IMR-90 (cell line): ENCODE results near the gene IP6K3. TPM values are rescaled to one million over a fixed set of nuclear protein-coding genes. Genes with fewer than 3 reads are reported as not detected.

Experiments
- ATAC-seq: fragments of 200-7000 bp; cut with Tn5 transposase; 2 replicates; pipeline ENCODE4 v1.9.1; 2020; ENCODE audit warnings: low read depth, mild to moderate bottlenecking, moderate library complexity
- BruUV-seq: library from RNA; stranded (reverse); fragments of 400-500 nt; replicated peaks from 2 replicates; lab custom pipeline; 2021; lab: Mats Ljungman, UMichigan
- CTCF ChIA-PET: fragments of 300-600 bp; formaldehyde crosslinking; extraction: SDS; loops from one replicate; lab custom pipeline; 2021; ENCODE audit warnings: antibody characterized with exemption; lab: Yijun Ruan, JAX
- POLR2A ChIA-PET: fragments of 300-600 bp; sonication (Branson Sonifier 250); formaldehyde crosslinking; loops from one replicate; lab custom pipeline; 2022; ENCODE audit warnings: antibody characterized with exemption; ENCODE audit not compliant: unreplicated experiment; lab: Charles Lee
- DNase-seq: peaks from one replicate; pipeline ENCODE4 v3.0.0; 2013
- H2AFZ ChIP-seq: replicated peaks from 2 replicates; pipeline ENCODE3; 2013; ENCODE audit warnings: low read length, mild to moderate bottlenecking; ENCODE audit not compliant: poor library complexity
- H2AK5ac ChIP-seq: 2 replicates; pipeline ENCODE4 v1.6.1; 2013; ENCODE audit warnings: low read depth, low read length, inconsistent platforms
- H2AK9ac ChIP-seq: replicated peaks from 2 replicates; pipeline ENCODE3; 2013; ENCODE audit warnings: mild to moderate bottlenecking, low read depth, low read length, moderate library complexity; ENCODE audit not compliant: poor library complexity
- H2BK120ac ChIP-seq: 2 replicates; pipeline ENCODE4 v1.6.1; 2013; ENCODE audit warnings: low read depth, low read length, inconsistent platforms
- H2BK15ac ChIP-seq: 3 replicates; pipeline ENCODE4 v1.6.1; 2013; ENCODE audit warnings: low read depth, low read length, inconsistent platforms
- H2BK20ac ChIP-seq: 2 replicates; pipeline ENCODE4 v1.6.1; 2013; ENCODE audit warnings: low read depth, mild to moderate bottlenecking, inconsistent platforms, low read length, moderate library complexity
- H2BK5ac ChIP-seq: 2 replicates; pipeline ENCODE4 v1.6.1; 2013; ENCODE audit warnings: mild to moderate bottlenecking, low read depth, low read length, inconsistent platforms; ENCODE audit not compliant: poor library complexity, severe bottlenecking
- H3K14ac ChIP-seq: replicated peaks from 2 replicates; pipeline ENCODE4 v1.6.1; 2013; ENCODE audit warnings: low read depth, low read length, inconsistent platforms
- H3K18ac ChIP-seq: 2 replicates; pipeline ENCODE4 v1.6.1; 2013; ENCODE audit warnings: low read depth, low read length, control low read depth
- H3K23ac ChIP-seq: 2 replicates; pipeline ENCODE4 v1.6.1; 2013; ENCODE audit warnings: low read depth, low read length, inconsistent platforms
- H3K27ac ChIP-seq: 2 replicates; pipeline ENCODE4 v1.5.1; 2013; ENCODE audit warnings: mild to moderate bottlenecking, control low read depth, low read length; ENCODE audit not compliant: insufficient read depth
- H3K27me3 ChIP-seq: 2 replicates; pipeline ENCODE4 v1.6.1; 2013; ENCODE audit warnings: low read length; ENCODE audit not compliant: control insufficient read depth, insufficient read depth
- H3K36me3 ChIP-seq: 2 replicates; pipeline ENCODE4 v1.6.1; 2013; ENCODE audit warnings: low read length, mixed read lengths; ENCODE audit not compliant: control insufficient read depth, insufficient read depth
- H3K4ac ChIP-seq: 2 replicates; pipeline ENCODE4 v1.6.1; 2013; ENCODE audit warnings: low read depth, low read length, inconsistent platforms
- H3K4me1 ChIP-seq: 2 replicates; pipeline ENCODE4 v1.6.1; 2013; ENCODE audit warnings: low read length, mixed read lengths; ENCODE audit not compliant: control insufficient read depth, insufficient read depth
- H3K4me2 ChIP-seq: 2 replicates; pipeline ENCODE4 v1.6.1; 2013; ENCODE audit warnings: low read depth, mild to moderate bottlenecking, control low read depth, low read length, moderate library complexity
- H3K4me3 ChIP-seq: 2 replicates; pipeline ENCODE4 v1.5.1; 2013; ENCODE audit warnings: low read depth, mild to moderate bottlenecking, control low read depth, low read length, moderate library complexity; ENCODE audit not compliant: insufficient read depth
- H3K56ac ChIP-seq: 2 replicates; pipeline ENCODE4 v1.6.1; 2013; ENCODE audit warnings: low read length, inconsistent platforms; ENCODE audit not compliant: insufficient read depth; ENCODE audit errors: extremely low read depth
- H3K79me1 ChIP-seq, 2 experiments: 2 replicates each; pipeline ENCODE4 v1.6.1; 2013; ENCODE audit warnings: low read length in 2 of 2, inconsistent platforms in 1 of 2, low read depth in 1 of 2
- H3K9ac ChIP-seq: 2 replicates; pipeline ENCODE4 v1.6.1; 2013; ENCODE audit warnings: low read depth, low read length, control low read depth
- H3K9me1 ChIP-seq: 2 replicates; pipeline ENCODE4 v1.6.1; 2013; ENCODE audit warnings: low read length, inconsistent platforms; ENCODE audit not compliant: insufficient read depth
- H3K9me3 ChIP-seq: 2 replicates; pipeline ENCODE4 v1.6.1; 2013; ENCODE audit warnings: low read length; ENCODE audit not compliant: control insufficient read depth, insufficient read depth
- H4K20me1 ChIP-seq: 2 replicates; pipeline ENCODE4 v1.6.1; 2013; ENCODE audit warnings: low read length, inconsistent platforms; ENCODE audit not compliant: insufficient read depth
- H4K5ac ChIP-seq: 2 replicates; pipeline ENCODE4 v1.6.1; 2013; ENCODE audit warnings: mild to moderate bottlenecking, low read depth, low read length, control low read depth
- H4K8ac ChIP-seq, 2 experiments: 2 replicates each; pipeline ENCODE4 v1.6.1; 2013; ENCODE audit warnings: low read depth in 2 of 2, low read length in 2 of 2, control low read depth in 1 of 2, inconsistent platforms in 1 of 2
- H4K91ac ChIP-seq: 2 replicates; pipeline ENCODE4 v1.6.1; 2013; ENCODE audit warnings: low read depth, low read length, inconsistent platforms; ENCODE audit not compliant: insufficient read depth
- BHLHE40 ChIP-seq: fragments of 150-350 bp; IDR thresholded peaks from 2 replicates; pipeline ENCODE4 v1.6.1; 2016; ENCODE audit warnings: mild to moderate bottlenecking, low read depth, low read length
- CEBPB ChIP-seq: IDR thresholded peaks from 2 replicates; pipeline ENCODE4 v1.6.1; 2012; ENCODE audit warnings: low read depth, low read length, improper control_type of control experiment
- CHD1 ChIP-seq: IDR thresholded peaks from 2 replicates; pipeline ENCODE4 v1.6.1; 2012; ENCODE audit warnings: low read depth, low read length, improper control_type of control experiment
- CTCF ChIP-seq: conservative IDR thresholded peaks from 2 replicates; pipeline ENCODE4 v1.5.1; 2012; ENCODE audit warnings: mild to moderate bottlenecking, low read depth, low read length, improper control_type of control experiment
- ELK1 ChIP-seq: fragments of 150-350 bp; IDR thresholded peaks from 2 replicates; pipeline ENCODE4 v1.6.1; 2016; ENCODE audit warnings: low read depth, mild to moderate bottlenecking, low read length, moderate library complexity, borderline replicate concordance
- FOS ChIP-seq: fragments of 150-350 bp; IDR thresholded peaks from 2 replicates; pipeline ENCODE4 v1.6.1; 2016; ENCODE audit warnings: low read depth, low read length
- MAZ ChIP-seq: IDR thresholded peaks from 2 replicates; pipeline ENCODE4 v1.6.1; 2012; ENCODE audit warnings: low read depth, mild to moderate bottlenecking, low read length, improper control_type of control experiment, moderate library complexity, borderline replicate concordance
- MXI1 ChIP-seq: IDR thresholded peaks from 2 replicates; pipeline ENCODE4 v1.6.1; 2012; ENCODE audit warnings: low read depth, mild to moderate bottlenecking, low read length, moderate library complexity, borderline replicate concordance
- NFE2L2 ChIP-seq: fragments of 150-350 bp; IDR thresholded peaks from 2 replicates; pipeline ENCODE4 v1.6.1; 2016; ENCODE audit warnings: low read depth, mild to moderate bottlenecking, low read length
- POLR2A ChIP-seq: IDR thresholded peaks from 2 replicates; pipeline ENCODE4 v1.6.1; 2012; ENCODE audit warnings: mild to moderate bottlenecking, low read depth, low read length
- RAD21 ChIP-seq: IDR thresholded peaks from 2 replicates; pipeline ENCODE4 v1.6.1; 2012; ENCODE audit warnings: low read length, improper control_type of control experiment
- RCOR1 ChIP-seq: IDR thresholded peaks from 2 replicates; pipeline ENCODE4 v1.6.1; 2012; ENCODE audit warnings: mild to moderate bottlenecking, low read length, improper control_type of control experiment; ENCODE audit not compliant: insufficient replicate concordance
- RFX5 ChIP-seq: IDR thresholded peaks from 2 replicates; pipeline ENCODE4 v1.8.0; 2012; ENCODE audit warnings: low read depth, mild to moderate bottlenecking, low read length, moderate library complexity
- SMC3 ChIP-seq: fragments of 150-350 bp; IDR thresholded peaks from 2 replicates; pipeline ENCODE4 v1.6.1; 2016; ENCODE audit warnings: low read depth, mild to moderate bottlenecking, antibody characterized with exemption, low read length, moderate library complexity
- USF2 ChIP-seq: fragments of 150-350 bp; IDR thresholded peaks from 2 replicates; pipeline ENCODE4 v1.6.1; 2017; ENCODE audit warnings: mild to moderate bottlenecking, antibody characterized with exemption, low read length, low read depth
- WGBS, 2 experiments: methylation state at CpG; one replicate each; pipeline versions ENCODE4 v1.1.5 to v1.1.7; 2013; ENCODE audit warnings: missing lambda C conversion rate in 2 of 2; ENCODE audit not compliant: insufficient read length in 1 of 2; ENCODE audit errors: extremely low coverage in 2 of 2; 5-methylcytosine and 5-hydroxymethylcytosine counted together
- dilution Hi-C: fragments of 300-500 bp; cut with HindIII; formaldehyde crosslinking; loops from one replicate; pipeline ENCODE4 v1.14.3; 2018; ENCODE audit warnings: low sequenced_read_pairs; ENCODE audit not compliant: unreplicated experiment
- in situ Hi-C: fragments of 300-500 bp; cut with MboI; formaldehyde crosslinking; loops from 3 replicates; pipeline ENCODE4 v1.14.3; 2019; ENCODE audit warnings: low sequenced_read_pairs, inconsistent platforms, mixed read lengths
- intact Hi-C: fragments of 100-400 bp; cut with micrococcal nuclease; formaldehyde crosslinking; loops from 2 replicates; pipeline ENCODE4 v1.10.0; 2022
- polyA plus RNA-seq, 3 experiments: library from polyadenylated mRNA; depleted of rRNA; stranded (reverse); fragments of >200 nt; gene quantifications; 2 replicates each; pipeline ENCODE4 v1.2.3, GENCODE V29; 2012; ENCODE audit warnings: low replicate concordance in 1 of 3
- total RNA-seq: library from RNA; depleted of rRNA; stranded (reverse); fragments of >200 nt; gene quantifications from 2 replicates; pipeline ENCODE4 v1.2.3, GENCODE V29; 2012

IP6K3 gene
- total and polyA plus RNA-seq, 2 of the 4 experiments (the other 2 are of a cell fraction): 0.18 to 0.51 TPM

GRCh38 chr6:33705955-33706725 lies 40.6 kb downstream of the IP6K3 start:
- Histone ChIP-seq H3K9me1 (peaks cover 15% of the 10 kb centered on the region), H4K5ac (no peak overlapping the region), H3K23ac (no peak overlapping the region), H3K14ac (no peak overlapping the region), H2BK5ac (no peak overlapping the region), H3K9me3 (no peaks in the 10 kb centered on the region), H3K36me3 (peaks cover 11% of the 10 kb centered on the region), H3K4me3 (no peak overlapping the region), H2BK15ac (no peak overlapping the region), H2AFZ (no peak overlapping the region), H2AK5ac (no peak overlapping the region), H3K27me3 (no peaks in the 10 kb centered on the region), H3K4ac (no peak overlapping the region), H4K91ac (no peak overlapping the region), H3K9ac (no peak overlapping the region), H4K8ac (no peak overlapping the region), H4K20me1 (no peaks in the 10 kb centered on the region), H3K56ac (no peak overlapping the region), H3K4me1 (peaks cover 7% of the 10 kb centered on the region), H2BK20ac (no peak overlapping the region), H3K79me1 (peaks cover 22 to 53% of the 10 kb centered on the region in 2 experiments), H2AK9ac (no peak overlapping the region), H3K4me2 (no peak overlapping the region), H3K18ac (no peak overlapping the region), H3K27ac (no peak overlapping the region), H2BK120ac (no peak overlapping the region)
- BruUV-seq: no TSS peak
- ChIA-PET POLR2A (interaction anchor here (1.0 kb wide), 1 partner anchor 35 kb away, joined by 3 read pairs; no protein-coding TSS in a partner anchor), CTCF (no interaction called here)
- 88% methylated on average over 6 of the region's 16 CpGs; no CpG with 5 or more reads in 1 of the 2 experiments for WGBS, 2 experiments
- dilution Hi-C loops (no loop called here), intact Hi-C loops (no loop called here), in situ Hi-C loops (loop anchor here (10.0 kb wide), 1 partner anchor 251 kb away; the partner anchor contains the start of gene ZBTB9)
- ATAC-seq (no peak), DNase-seq (no peak)
- TF ChIP-seq NFE2L2 (no peak), ELK1 (no peak), CHD1 (no peak), CEBPB (no peak), FOS (no peak), RFX5 (no peak), MAZ (no peak), MXI1 (no peak), USF2 (no peak), BHLHE40 (no peak), RAD21 (no peak), RCOR1 (no peak), CTCF (no peak), POLR2A (no peak), SMC3 (no peak)
